NCI-H2029 treated with DMSO at 0.1 percent for 48 hours (cell line): ENCODE results near the gene SUPT3H.
"Not testable (repeated sequence)": the region's sequence is repeated elsewhere in the genome, so short reads cannot be mapped to it uniquely, and the experiment has no call there.

Source experiments
- DNase-seq: peaks from one replicate; lab custom pipeline; 2025; lab: John Stamatoyannopoulos, UW

Gene SUPT3H

DNA sequence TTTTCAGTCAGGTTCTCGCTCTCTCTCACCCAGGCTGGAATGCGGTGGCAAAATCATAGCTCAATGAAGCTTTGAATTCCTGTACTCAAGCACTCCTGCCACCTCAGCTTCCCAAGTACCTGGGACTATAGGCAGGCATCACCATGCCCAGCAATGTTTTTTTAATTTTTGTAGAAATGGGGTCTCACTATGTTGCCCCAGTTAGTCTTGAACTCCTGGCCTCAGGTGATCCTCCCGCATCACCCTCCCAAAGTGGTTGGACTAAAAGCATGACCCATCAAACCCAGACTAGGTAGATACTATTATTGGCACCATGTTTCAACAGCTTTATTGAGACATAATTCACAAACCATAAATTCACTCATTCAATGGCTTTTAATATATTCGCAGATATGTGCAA is 122.3 kb downstream of the SUPT3H start:
- DNase-seq, result no peak

DNA sequence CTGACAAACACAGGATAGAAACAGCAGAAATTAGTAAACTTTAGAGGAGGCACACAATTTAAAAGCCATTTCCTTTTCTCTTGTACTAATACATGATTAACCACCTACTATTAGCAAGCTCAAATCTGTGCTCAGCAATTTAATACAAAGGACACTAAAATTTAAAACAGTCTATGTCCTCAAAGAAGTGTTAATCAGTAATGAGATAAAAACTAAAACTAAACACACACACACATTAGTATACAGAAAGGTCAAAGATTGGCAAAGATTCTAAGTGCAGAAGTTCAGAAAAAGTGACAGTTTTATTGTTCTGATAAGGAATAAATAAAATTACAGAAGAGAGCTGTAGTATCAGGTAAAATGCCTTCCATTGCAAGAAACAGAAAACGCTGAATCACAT is 123.5 kb downstream of the SUPT3H start:
- no peak for DNase-seq

- DNase-seq, result peak; percentile 72
Measured at GRCh38 chr6:45253453-45253852, 124.3 kb downstream of the SUPT3H start.

- no peak for DNase-seq
Measured at GRCh38 chr6:45231660-45232059, 146.1 kb downstream of the SUPT3H start.

DNA sequence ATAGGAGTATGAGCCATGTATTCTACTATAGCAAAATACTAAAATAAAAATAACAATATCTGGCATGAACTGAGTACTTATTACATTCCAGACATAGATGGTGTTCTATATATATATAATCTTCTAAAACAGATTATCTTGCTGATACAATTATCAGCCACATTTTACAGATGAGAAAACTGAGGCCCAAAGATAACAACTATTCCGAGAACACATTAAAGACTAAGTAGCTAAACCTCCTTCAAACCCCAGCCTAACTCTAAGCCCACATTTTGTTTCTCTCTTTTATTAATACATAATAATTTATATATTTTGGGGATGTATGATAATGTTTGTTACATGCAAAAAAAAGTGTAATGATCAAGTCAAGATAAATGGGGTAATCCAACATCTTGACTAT is 148.3 kb downstream of the SUPT3H start:
- DNase-seq, result no peak

GRCh38 chr6:45226081-45226480 is 151.7 kb downstream of the SUPT3H start:
- no peak for DNase-seq

- no peak for DNase-seq
Measured at GRCh38 chr6:45222380-45222779, 155.4 kb downstream of the SUPT3H start.

DNA sequence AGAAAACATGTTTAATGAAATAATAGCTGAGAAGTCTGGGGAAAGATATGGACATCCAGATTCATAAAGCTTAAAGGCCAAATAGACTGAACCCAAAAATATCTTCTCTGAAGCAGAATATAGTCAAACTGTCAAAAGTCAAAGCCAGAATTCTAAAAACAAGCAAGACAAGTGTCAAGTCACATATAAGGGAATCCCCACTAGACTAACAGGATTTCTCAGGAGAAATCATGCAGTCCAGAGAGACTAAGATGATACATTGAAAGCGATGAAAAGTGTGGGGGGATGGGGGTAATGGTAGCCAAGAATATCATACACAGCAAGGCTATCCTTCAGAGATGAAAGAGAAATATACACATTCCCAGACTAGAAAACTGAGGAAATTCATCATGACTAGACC is 162.0 kb downstream of the SUPT3H start:
- DNase-seq, result no peak

GRCh38 chr6:45212976-45213375 is 164.8 kb downstream of the SUPT3H start:
- no peak for DNase-seq

DNA sequence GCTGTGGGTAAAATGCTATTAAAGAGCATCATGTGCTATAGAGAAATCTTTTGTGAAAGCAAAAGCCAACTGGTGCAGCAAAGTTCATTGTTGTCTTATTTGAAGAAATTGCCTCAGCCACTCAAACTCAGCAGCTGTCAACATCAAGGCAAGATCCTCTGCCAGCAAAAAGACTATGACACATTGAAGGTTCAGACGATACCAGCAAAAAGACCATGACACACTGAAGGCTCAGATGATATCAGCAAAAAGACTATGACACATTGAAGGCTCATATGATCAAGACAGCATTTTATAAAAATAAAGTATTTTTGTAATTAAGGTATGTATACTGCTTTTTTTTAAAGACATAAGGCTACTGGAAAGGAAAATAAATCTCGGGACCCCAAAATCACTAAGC is 168.0 kb downstream of the SUPT3H start:
- no peak for DNase-seq

DNA sequence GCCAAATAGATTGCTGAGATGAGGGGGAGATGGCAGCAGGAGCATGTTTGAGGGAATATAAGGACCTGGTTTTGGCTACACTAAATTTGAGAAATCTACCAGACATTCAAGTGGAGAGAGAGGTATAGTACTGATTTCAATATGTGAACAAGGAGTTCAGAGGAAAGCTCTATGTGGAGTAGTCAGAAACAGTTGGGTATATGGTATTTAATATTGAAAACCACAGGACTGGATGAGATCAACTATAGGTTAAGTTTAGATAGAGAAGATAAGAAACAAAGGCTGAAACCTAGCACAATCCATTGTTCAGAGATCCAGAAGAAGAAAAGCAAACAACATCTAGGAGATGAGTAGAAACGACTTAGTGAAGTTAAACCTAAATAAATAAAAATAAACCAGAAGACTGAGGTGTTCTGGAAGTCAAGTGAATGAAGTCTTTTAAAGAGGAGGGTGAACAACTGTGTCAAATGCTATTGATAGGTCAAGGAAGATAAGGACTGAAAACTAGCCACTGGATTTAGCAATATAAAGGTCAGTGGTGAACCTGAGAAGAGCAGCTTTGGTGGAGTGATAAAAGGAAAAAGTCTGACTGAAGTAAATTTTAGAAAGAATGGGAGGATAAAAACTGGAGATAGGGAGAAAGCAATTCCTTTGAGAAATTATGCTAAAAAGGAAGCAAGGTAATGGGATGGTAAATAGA is 170.8 kb downstream of the SUPT3H start:
- no peak for DNase-seq

DNA sequence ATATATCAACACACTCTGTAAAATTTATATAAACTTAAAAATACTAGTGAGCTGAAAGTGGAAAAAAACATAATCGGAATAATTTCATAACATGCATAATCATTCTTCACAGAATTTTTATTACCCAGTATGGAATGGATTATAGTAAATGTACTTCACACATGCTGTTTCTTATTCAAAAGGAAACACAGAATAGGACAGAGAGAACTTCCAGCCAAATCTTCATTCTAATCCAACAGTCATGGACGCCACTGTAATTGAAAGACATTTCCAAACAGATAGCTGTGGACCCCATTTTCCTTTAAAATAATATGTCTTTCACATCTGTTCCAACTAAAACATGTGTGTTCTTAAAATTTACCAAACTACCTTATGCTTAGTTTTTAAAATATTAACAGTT is 176.2 kb downstream of the SUPT3H start:
- DNase-seq, result no peak

- no peak for DNase-seq
Measured at GRCh38 chr6:45200510-45200909, 177.2 kb downstream of the SUPT3H start.

GRCh38 chr6:45199554-45199953 is 178.2 kb downstream of the SUPT3H start:
- DNase-seq, result no peak

- no peak for DNase-seq
Measured at GRCh38 chr6:45196121-45196520, 181.6 kb downstream of the SUPT3H start.

DNA sequence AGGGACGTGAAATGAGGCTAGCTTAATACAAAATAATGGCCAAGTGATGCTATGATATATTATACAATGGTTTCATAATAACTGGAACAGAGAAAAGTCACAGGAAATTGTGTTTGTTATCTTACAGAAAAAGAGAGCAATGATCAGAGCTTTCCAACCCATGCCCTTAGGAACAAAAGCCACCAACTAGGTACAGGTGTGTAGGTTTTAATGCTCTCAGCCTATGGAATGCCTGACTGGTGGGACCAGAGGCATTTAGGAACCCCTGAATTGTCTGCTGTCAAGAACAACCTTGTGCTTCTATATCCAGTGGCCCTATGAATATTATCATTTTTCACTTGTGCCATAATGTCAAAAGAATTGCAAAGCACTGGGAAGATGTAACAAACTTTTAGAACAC is 182.6 kb downstream of the SUPT3H start:
- no peak for DNase-seq

GRCh38 chr6:45192556-45192955 is 185.2 kb downstream of the SUPT3H start:
- no peak for DNase-seq

GRCh38 chr6:45191414-45191813 is 186.3 kb downstream of the SUPT3H start:
- no peak for DNase-seq

- DNase-seq, result no peak
Measured at GRCh38 chr6:45187836-45188235, 189.9 kb downstream of the SUPT3H start.

GRCh38 chr6:45185403-45186251 is 192.1 kb downstream of the SUPT3H start:
- no peak for DNase-seq

DNA sequence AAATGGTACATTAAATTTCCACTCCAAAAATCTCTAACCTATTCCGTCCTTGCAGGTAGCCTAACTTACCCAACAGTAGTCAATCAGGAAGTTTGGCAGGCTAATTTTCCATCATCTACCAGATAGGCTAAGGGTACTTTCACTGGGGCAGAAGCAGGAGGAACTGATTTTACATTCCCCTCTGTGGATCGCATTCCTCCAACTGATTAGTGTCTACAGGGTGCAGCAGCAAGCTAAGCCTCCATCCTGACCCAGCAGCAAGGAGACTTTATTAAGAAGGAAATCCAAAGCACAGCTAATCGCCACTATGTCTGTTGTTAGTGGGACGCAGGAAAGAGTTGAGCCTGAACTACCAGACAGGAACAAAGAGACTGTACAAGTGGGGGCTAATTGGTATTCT is 192.8 kb downstream of the SUPT3H start:
- no peak for DNase-seq

GRCh38 chr6:45184040-45184439 is 193.7 kb downstream of the SUPT3H start:
- no peak for DNase-seq

DNA sequence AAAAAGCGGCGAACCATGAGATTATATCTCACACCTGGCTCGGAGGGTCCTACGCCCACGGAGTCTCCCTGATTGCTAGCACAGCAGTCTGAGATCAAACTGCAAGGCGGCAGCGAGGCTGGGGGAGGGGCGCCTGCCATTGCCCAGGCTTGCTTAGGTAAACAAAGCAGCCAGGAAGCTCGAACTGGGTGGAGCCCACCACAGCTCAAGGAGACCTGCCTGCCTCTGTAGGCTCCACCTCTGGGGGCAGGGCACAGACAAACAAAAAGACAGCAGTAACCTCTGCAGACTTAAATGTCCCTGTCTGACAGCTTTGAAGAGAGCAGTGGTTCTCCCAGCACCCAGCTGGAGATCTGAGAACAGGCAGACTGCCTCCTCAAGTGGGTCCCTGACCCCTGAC is 201.4 kb downstream of the SUPT3H start:
- DNase-seq, result not testable (repeated sequence)

DNA sequence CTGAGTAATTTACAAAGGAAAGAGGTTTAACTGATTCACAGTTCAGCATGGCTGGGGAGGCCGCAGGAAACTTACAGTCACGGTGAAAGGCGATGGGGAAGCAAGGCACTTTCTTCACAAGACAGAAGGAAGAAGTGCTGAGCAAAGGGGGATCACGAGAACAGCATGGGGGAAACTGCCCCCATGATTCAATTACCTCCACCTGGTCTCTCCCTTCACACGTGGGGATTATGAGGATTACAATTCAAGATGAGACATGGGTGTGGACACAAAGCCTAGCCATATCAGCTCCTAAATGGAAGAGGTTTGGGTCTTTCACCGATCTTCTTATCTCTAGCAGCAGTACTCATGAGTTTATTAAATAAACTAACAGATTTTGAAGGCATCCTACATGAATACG is 202.5 kb downstream of the SUPT3H start:
- no peak for DNase-seq
